Measurements from ENCODE around the gene PDE6H.

DNA sequence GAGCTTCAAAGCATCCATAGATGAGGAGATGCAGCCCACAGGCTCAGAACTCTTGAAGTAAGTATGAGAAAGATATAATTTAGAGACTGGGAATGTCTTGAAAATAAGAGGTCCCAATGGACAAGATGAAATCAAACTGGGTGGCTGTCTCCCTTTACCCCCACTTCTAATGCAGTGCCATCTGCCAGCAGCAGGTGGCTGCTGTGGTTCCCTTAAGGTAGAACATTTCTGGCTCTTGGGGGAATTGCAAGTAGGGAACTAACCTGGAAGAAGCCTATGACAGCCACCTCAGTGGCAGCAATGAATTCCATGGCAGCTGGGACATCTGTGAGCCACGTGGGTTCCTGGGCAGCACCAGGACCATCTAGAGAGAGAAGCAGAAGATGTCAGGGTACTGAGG is 35.2 kb upstream of the PDE6H start:
- TF ChIP-seq, protein P1, sequence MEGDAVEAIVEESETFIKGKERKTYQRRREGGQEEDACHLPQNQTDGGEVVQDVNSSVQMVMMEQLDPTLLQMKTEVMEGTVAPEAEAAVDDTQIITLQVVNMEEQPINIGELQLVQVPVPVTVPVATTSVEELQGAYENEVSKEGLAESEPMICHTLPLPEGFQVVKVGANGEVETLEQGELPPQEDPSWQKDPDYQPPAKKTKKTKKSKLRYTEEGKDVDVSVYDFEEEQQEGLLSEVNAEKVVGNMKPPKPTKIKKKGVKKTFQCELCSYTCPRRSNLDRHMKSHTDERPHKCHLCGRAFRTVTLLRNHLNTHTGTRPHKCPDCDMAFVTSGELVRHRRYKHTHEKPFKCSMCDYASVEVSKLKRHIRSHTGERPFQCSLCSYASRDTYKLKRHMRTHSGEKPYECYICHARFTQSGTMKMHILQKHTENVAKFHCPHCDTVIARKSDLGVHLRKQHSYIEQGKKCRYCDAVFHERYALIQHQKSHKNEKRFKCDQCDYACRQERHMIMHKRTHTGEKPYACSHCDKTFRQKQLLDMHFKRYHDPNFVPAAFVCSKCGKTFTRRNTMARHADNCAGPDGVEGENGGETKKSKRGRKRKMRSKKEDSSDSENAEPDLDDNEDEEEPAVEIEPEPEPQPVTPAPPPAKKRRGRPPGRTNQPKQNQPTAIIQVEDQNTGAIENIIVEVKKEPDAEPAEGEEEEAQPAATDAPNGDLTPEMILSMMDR (IDR thresholded peaks at IDR 0.05) = no peak
- no peak for TF ChIP-seq POLR2A (IDR thresholded peaks at IDR 0.05)
